ENCODE data around the gene PKP2. TPM values are rescaled to one million over a fixed set of nuclear protein-coding genes. Genes with fewer than 3 reads are reported as not detected.

The PKP2 gene
- total and polyA plus RNA-seq, 2 donors (not counting 3 experiments of a cell fraction or from before 2014, with no cell fraction given) = 1.4 to 6.5 TPM

DNA sequence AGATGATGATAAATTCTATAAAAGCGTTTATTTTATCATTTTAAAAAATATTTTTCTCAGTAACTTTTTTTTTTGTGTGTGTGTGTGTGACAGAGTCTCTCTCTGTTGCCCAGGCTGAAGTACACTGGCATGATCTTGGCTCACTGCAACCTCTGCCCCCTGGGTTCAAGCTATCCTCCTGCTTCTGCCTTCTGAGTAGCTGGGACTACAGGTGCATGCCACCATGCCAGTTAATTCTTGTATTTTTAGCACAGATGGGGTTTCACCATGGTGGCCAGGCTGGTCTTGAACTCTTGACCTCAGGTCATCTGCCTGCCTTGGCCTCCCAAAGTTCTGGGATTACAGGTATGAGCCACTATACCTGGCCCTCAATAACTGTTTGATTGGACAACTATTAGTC lies 37.2 kb downstream of the PKP2 start:
- no peak for FAIRE-seq
- dilution Hi-C loops (cut with MboI; ENCODE audit: extremely low pct_ligation_motif_present, low sequenced_read_pairs) = no loop called here
- no peaks in the 10 kb centered on the region for H3K36me3 ChIP-seq (ENCODE audit: control insufficient read depth in 2 of 2, extremely low read depth in 1 of 2, insufficient read depth in 2 of 2, low read length in 2 of 2)
- no peaks in the 10 kb centered on the region for H3K27me3 ChIP-seq (ENCODE audit: control insufficient read depth in 2 of 2, insufficient read depth in 2 of 2, low read length in 2 of 2)
- no peak overlapping the region for H3K9ac ChIP-seq (replicated peaks; ENCODE audit: extremely low read depth, insufficient read depth, low read length)
- ChIA-PET CTCF (no interaction called here), POLR2A (no interaction called here)
- H2AFZ ChIP-seq (ENCODE audit: low read depth, low read length) = no peak overlapping the region
- TF ChIP-seq, protein P1, sequence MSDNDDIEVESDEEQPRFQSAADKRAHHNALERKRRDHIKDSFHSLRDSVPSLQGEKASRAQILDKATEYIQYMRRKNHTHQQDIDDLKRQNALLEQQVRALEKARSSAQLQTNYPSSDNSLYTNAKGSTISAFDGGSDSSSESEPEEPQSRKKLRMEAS (IDR thresholded peaks at IDR 0.05; ENCODE audit: insufficient read depth, insufficient read length) = no peak
- TF ChIP-seq MYC (IDR thresholded peaks at IDR 0.05; ENCODE audit: low read depth, low read length) = no peak
- H4K20me1 ChIP-seq (replicated peaks; ENCODE audit: control insufficient read depth, extremely low read depth, insufficient read depth, low read length) = no peaks in the 10 kb centered on the region
- DNase-seq (ENCODE audit: low read depth, low spot score) = no peak
- no peak overlapping the region for H3K27ac ChIP-seq (ENCODE audit: insufficient read depth, low read depth, low read length)
- H3K4me3 ChIP-seq (replicated peaks in 1 of 3; ENCODE audit: insufficient read depth in 1 of 3, low read depth in 1 of 3, low read length in 3 of 3) = no peak overlapping the region
- no peaks in the 10 kb centered on the region for H3K4me1 ChIP-seq (ENCODE audit: control insufficient read depth, extremely low read depth, insufficient read depth, low read length)
- intact Hi-C loops (cut with micrococcal nuclease) = no loop called here
- BruUV-seq (replicated peaks) = no TSS peak
- no peak overlapping the region for H3K4me2 ChIP-seq (ENCODE audit: insufficient read depth, low read length)
- no peaks in the 10 kb centered on the region for H3K9me3 ChIP-seq (replicated peaks; ENCODE audit: control insufficient read depth, insufficient read depth, low read length)
- no peaks in the 10 kb centered on the region for H3K9me1 ChIP-seq (replicated peaks; ENCODE audit: control insufficient read depth, extremely low read depth, insufficient read depth, low read length)
- H3K79me2 ChIP-seq (ENCODE audit: control insufficient read depth, insufficient read depth, low read length) = no peaks in the 10 kb centered on the region

DNA sequence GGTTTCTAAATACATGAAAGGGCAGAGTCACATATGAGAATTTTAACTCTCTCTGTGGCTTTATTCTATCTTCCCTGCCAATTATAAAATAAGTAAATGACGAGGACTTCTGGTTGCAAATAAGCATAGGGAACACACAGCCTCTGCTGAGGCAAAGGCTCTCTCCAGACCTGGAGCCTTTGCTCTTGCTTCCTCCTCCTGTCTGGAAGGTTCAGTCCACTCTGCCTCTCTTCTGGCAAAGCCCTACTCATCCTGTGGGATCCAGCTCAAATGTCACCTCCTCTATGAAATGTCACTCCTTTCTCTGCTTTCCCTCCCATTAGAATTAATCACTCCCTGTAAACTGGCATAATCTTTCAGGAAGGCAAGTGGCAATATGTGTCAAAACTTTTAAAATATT lies 41.9 kb downstream of the PKP2 start:
- Histone ChIP-seq H3K79me2 (ENCODE audit: control insufficient read depth, insufficient read depth, low read length) (no peaks in the 10 kb centered on the region), H3K9ac (replicated peaks; ENCODE audit: extremely low read depth, insufficient read depth, low read length) (no peak overlapping the region), H4K20me1 (replicated peaks; ENCODE audit: control insufficient read depth, extremely low read depth, insufficient read depth, low read length) (no peaks in the 10 kb centered on the region), H3K9me1 (replicated peaks; ENCODE audit: control insufficient read depth, extremely low read depth, insufficient read depth, low read length) (no peaks in the 10 kb centered on the region), H3K9me3 (replicated peaks; ENCODE audit: control insufficient read depth, insufficient read depth, low read length) (no peaks in the 10 kb centered on the region), H3K27me3 (ENCODE audit: control insufficient read depth in 2 of 2, insufficient read depth in 2 of 2, low read length in 2 of 2) (no peaks in the 10 kb centered on the region), H3K27ac (ENCODE audit: insufficient read depth, low read depth, low read length) (no peak overlapping the region), H3K36me3 (ENCODE audit: control insufficient read depth in 2 of 2, extremely low read depth in 1 of 2, insufficient read depth in 2 of 2, low read length in 2 of 2) (no peaks in the 10 kb centered on the region), H3K4me2 (ENCODE audit: insufficient read depth, low read length) (no peak overlapping the region), H2AFZ (ENCODE audit: low read depth, low read length) (no peak overlapping the region), H3K4me3 (replicated peaks in 1 of 3; ENCODE audit: insufficient read depth in 1 of 3, low read depth in 1 of 3, low read length in 3 of 3) (no peak overlapping the region), H3K4me1 (ENCODE audit: control insufficient read depth, extremely low read depth, insufficient read depth, low read length) (no peaks in the 10 kb centered on the region)
- no peak for FAIRE-seq
- intact Hi-C loops (cut with micrococcal nuclease) = no loop called here
- POLR2A ChIA-PET = no interaction called here
- no TSS peak for BruUV-seq (replicated peaks)
- no peak for DNase-seq (ENCODE audit: low read depth, low spot score)
- TF ChIP-seq MYC (IDR thresholded peaks at IDR 0.05; ENCODE audit: low read depth, low read length) (no peak), EZH2 (IDR thresholded peaks at IDR 0.05; ENCODE audit: borderline replicate concordance, low read depth, low read length, severe bottlenecking) (no peak), FOS (IDR thresholded peaks at IDR 0.05; ENCODE audit: borderline replicate concordance, insufficient read depth, low read length) (no peak), GATA2 (IDR thresholded peaks at IDR 0.05; ENCODE audit: insufficient read depth, insufficient read length, low read depth, low read length) (no peak), POLR2A (IDR thresholded peaks at IDR 0.05; ENCODE audit: low read depth, low read length) (no peak), POLR2AphosphoS5 (IDR thresholded peaks at IDR 0.05; ENCODE audit: insufficient read depth, low read depth, low read length) (no peak), JUN (IDR thresholded peaks at IDR 0.05; ENCODE audit: borderline replicate concordance, insufficient read depth, insufficient read length, low read depth) (no peak)
- TF ChIP-seq, protein P1 (IDR thresholded peaks at IDR 0.05; ENCODE audit: insufficient read depth, insufficient read length) = no peak
- TF ChIP-seq, protein P2, sequence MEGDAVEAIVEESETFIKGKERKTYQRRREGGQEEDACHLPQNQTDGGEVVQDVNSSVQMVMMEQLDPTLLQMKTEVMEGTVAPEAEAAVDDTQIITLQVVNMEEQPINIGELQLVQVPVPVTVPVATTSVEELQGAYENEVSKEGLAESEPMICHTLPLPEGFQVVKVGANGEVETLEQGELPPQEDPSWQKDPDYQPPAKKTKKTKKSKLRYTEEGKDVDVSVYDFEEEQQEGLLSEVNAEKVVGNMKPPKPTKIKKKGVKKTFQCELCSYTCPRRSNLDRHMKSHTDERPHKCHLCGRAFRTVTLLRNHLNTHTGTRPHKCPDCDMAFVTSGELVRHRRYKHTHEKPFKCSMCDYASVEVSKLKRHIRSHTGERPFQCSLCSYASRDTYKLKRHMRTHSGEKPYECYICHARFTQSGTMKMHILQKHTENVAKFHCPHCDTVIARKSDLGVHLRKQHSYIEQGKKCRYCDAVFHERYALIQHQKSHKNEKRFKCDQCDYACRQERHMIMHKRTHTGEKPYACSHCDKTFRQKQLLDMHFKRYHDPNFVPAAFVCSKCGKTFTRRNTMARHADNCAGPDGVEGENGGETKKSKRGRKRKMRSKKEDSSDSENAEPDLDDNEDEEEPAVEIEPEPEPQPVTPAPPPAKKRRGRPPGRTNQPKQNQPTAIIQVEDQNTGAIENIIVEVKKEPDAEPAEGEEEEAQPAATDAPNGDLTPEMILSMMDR (IDR thresholded peaks at IDR 0.05; ENCODE audit: extremely low read depth in 1 of 2, insufficient read depth in 1 of 2, low read depth in 1 of 2, low read length in 2 of 2) = no peak
- CTCF ChIA-PET = interaction anchor here (1.0 kb wide), 1 partner anchor 16 kb away, joined by 3 read pairs; no protein-coding TSS in a partner anchor
- dilution Hi-C loops (cut with MboI; ENCODE audit: extremely low pct_ligation_motif_present, low sequenced_read_pairs) = no loop called here
